Skeletal muscle tissue (tissue), 4 donors: Measurements from ENCODE around the gene PTPRN2. TPM values are rescaled to one million over a fixed set of nuclear protein-coding genes. Genes with fewer than 3 reads are reported as not detected.

Source experiments
- H3K27ac ChIP-seq: one replicate; pipeline ENCODE4 v1.7.0; 2013; ENCODE audit warnings: mild to moderate bottlenecking, low read depth, low read length, inconsistent platforms
- H3K27me3 ChIP-seq, 3 donors: one replicate each; pipeline ENCODE4 v1.7.0; 2013; ENCODE audit warnings: low read length in 3 of 3; ENCODE audit not compliant: control insufficient read depth in 3 of 3, insufficient read depth in 3 of 3
- H3K36me3 ChIP-seq, 3 donors: one replicate each; pipeline ENCODE4 v1.7.0; 2013; ENCODE audit warnings: low read length in 3 of 3; ENCODE audit not compliant: control insufficient read depth in 3 of 3, insufficient read depth in 3 of 3
- H3K4me1 ChIP-seq, 3 donors: one replicate each; pipeline ENCODE4 v1.7.0; 2013; ENCODE audit warnings: low read length in 3 of 3, mild to moderate bottlenecking in 3 of 3; ENCODE audit not compliant: control insufficient read depth in 3 of 3, insufficient read depth in 3 of 3
- H3K4me3 ChIP-seq, 3 donors: one replicate each; pipeline ENCODE4 v1.7.0; 2013; ENCODE audit warnings: low read length in 3 of 3
- H3K9ac ChIP-seq, 3 donors: one replicate each; pipeline ENCODE4 v1.7.0; 2013; ENCODE audit warnings: low read length in 3 of 3, mild to moderate bottlenecking in 3 of 3, moderate library complexity in 2 of 3, low read depth in 1 of 3
- H3K9me3 ChIP-seq, 3 donors: one replicate each; pipeline ENCODE4 v1.7.0; 2013; ENCODE audit warnings: low read length in 3 of 3; ENCODE audit not compliant: control insufficient read depth in 3 of 3
- total RNA-seq: library from RNA; depleted of rRNA; stranded (reverse); fragments of >200 nt; gene quantifications from one replicate; pipeline ENCODE4 v1.2.3, GENCODE V29; 2014
- donor health status: Osteomylitis.

PTPRN2 gene
- total RNA-seq, 1 donor from 2014 or later, result 1.6 TPM

- Histone ChIP-seq H3K36me3 (no peaks in the 10 kb centered on the region), H3K27ac (no peak overlapping the region), H3K4me1 (no peaks in the 10 kb centered on the region), H3K27me3 (peaks cover 12 to 32% (median 19%) of the 10 kb centered on the region in 3 donors), H3K9ac (no peak overlapping the region), H3K4me3 (no peak overlapping the region), H3K9me3 (no peaks in the 10 kb centered on the region)
Observed at GRCh38 chr7:158498443-158499081, 89.1 kb downstream of the PTPRN2 start.

- no peak overlapping the region for H3K9ac ChIP-seq
- H3K4me1 ChIP-seq, result no peaks in the 10 kb centered on the region
- no peak overlapping the region for H3K4me3 ChIP-seq
- H3K27me3 ChIP-seq, result peaks cover 12 to 32% (median 19%) of the 10 kb centered on the region in 3 donors
- no peaks in the 10 kb centered on the region for H3K9me3 ChIP-seq
- no peak overlapping the region for H3K27ac ChIP-seq
- no peaks in the 10 kb centered on the region for H3K36me3 ChIP-seq
Observed at GRCh38 chr7:158497627-158498026, 90.0 kb downstream of the PTPRN2 start.

GRCh38 chr7:158495786-158496185 lies 91.8 kb downstream of the PTPRN2 start:
- H3K4me1 ChIP-seq, result no peaks in the 10 kb centered on the region
- no peaks in the 10 kb centered on the region for H3K36me3 ChIP-seq
- no peak overlapping the region for H3K27ac ChIP-seq
- H3K27me3 ChIP-seq, result peaks cover 12 to 24% (median 14%) of the 10 kb centered on the region in 3 donors
- H3K9ac ChIP-seq, result no peak overlapping the region
- H3K9me3 ChIP-seq, result no peaks in the 10 kb centered on the region
- no peak overlapping the region for H3K4me3 ChIP-seq

- Histone ChIP-seq H3K36me3 (no peaks in the 10 kb centered on the region), H3K27me3 (peaks cover 14 to 27% (median 16%) of the 10 kb centered on the region in 3 donors), H3K9me3 (no peaks in the 10 kb centered on the region), H3K9ac (no peak overlapping the region), H3K4me1 (no peaks in the 10 kb centered on the region), H3K4me3 (no peak overlapping the region), H3K27ac (no peak overlapping the region)
Observed at GRCh38 chr7:158495216-158495615, 92.4 kb downstream of the PTPRN2 start.

- Histone ChIP-seq H3K27me3 (peaks cover 14 to 27% (median 16%) of the 10 kb centered on the region in 3 donors), H3K9me3 (no peaks in the 10 kb centered on the region), H3K4me1 (no peaks in the 10 kb centered on the region), H3K4me3 (no peak overlapping the region), H3K36me3 (no peaks in the 10 kb centered on the region), H3K9ac (no peak overlapping the region), H3K27ac (no peak overlapping the region)
Observed at GRCh38 chr7:158494643-158495042, 93.0 kb downstream of the PTPRN2 start.

GRCh38 chr7:158494162-158494586 lies 93.4 kb downstream of the PTPRN2 start:
- H3K36me3 ChIP-seq, result no peaks in the 10 kb centered on the region
- H3K9me3 ChIP-seq, result no peaks in the 10 kb centered on the region
- H3K27me3 ChIP-seq, result peaks cover 14 to 27% (median 15%) of the 10 kb centered on the region in 3 donors
- no peak overlapping the region for H3K9ac ChIP-seq
- no peaks in the 10 kb centered on the region for H3K4me1 ChIP-seq
- H3K27ac ChIP-seq, result no peak overlapping the region
- H3K4me3 ChIP-seq, result no peak overlapping the region

GRCh38 chr7:158492367-158492764 lies 95.3 kb downstream of the PTPRN2 start:
- Histone ChIP-seq H3K27ac (no peak overlapping the region), H3K9ac (no peak overlapping the region), H3K4me3 (no peak overlapping the region), H3K9me3 (no peaks in the 10 kb centered on the region), H3K36me3 (no peaks in the 10 kb centered on the region), H3K4me1 (no peaks in the 10 kb centered on the region), H3K27me3 (peaks cover 5 to 26% (median 7%) of the 10 kb centered on the region in 3 donors)

GRCh38 chr7:158491094-158491493 lies 96.5 kb downstream of the PTPRN2 start:
- Histone ChIP-seq H3K36me3 (no peaks in the 10 kb centered on the region), H3K9ac (no peak overlapping the region), H3K4me3 (no peak overlapping the region), H3K27me3 (peaks cover 3 to 25% (median 4%) of the 10 kb centered on the region in 3 donors), H3K4me1 (no peaks in the 10 kb centered on the region), H3K27ac (no peak overlapping the region), H3K9me3 (no peaks in the 10 kb centered on the region)

GRCh38 chr7:158490171-158490782 lies 97.3 kb downstream of the PTPRN2 start:
- Histone ChIP-seq H3K9me3 (no peaks in the 10 kb centered on the region), H3K27ac (no peak overlapping the region), H3K4me1 (no peaks in the 10 kb centered on the region), H3K4me3 (no peak overlapping the region), H3K36me3 (no peaks in the 10 kb centered on the region), H3K27me3 (peaks cover 3 to 18% (median 4%) of the 10 kb centered on the region in 3 donors), H3K9ac (no peak overlapping the region)

- Histone ChIP-seq H3K4me1 (no peaks in the 10 kb centered on the region), H3K27ac (no peak overlapping the region), H3K9ac (no peak overlapping the region)
Observed at GRCh38 chr7:158489462-158490155, 98.0 kb downstream of the PTPRN2 start.

More at GRCh38 chr7:158489462-158490155, 98.0 kb downstream of the PTPRN2 start:
- Histone ChIP-seq H3K36me3 (no peaks in the 10 kb centered on the region), H3K9me3 (no peaks in the 10 kb centered on the region), H3K4me3 (no peak overlapping the region), H3K27me3 (peaks cover under 1 to 11% (median 4%) of the 10 kb centered on the region in 3 donors)
